ENCODE results near the gene AIG1. TPM values are rescaled to one million over a fixed set of nuclear protein-coding genes. Genes with fewer than 3 reads are reported as not detected.
A peak's percentile ranks its signal among the peaks of the same experiment; 100 is the strongest.

AIG1 gene
- total RNA-seq, 3 donors from 2014 or later (not counting 1 experiment from before 2014, with no cell fraction given), result 5.6 to 8.9 (median 6.2) TPM

- H3K27me3 ChIP-seq (ENCODE audit: control insufficient read depth, insufficient read depth, low read length), result peaks cover 3% of the 10 kb centered on the region
- no peaks in the 10 kb centered on the region for H3K4me1 Mint-ChIP-seq
- no peaks in the 10 kb centered on the region for H3K9me3 ChIP-seq (ENCODE audit: control insufficient read depth, insufficient read depth, low read length)
- DNase-seq (no peak), ATAC-seq (no peak)
- no peak overlapping the region for H3K4me3 ChIP-seq (ENCODE audit: low read length)
- no peak overlapping the region for H3K27ac ChIP-seq (ENCODE audit: low read length)
- intact Hi-C loops (cut with micrococcal nuclease), result no loop called here
- H3K9me3 Mint-ChIP-seq, result no peaks in the 10 kb centered on the region
- H3K36me3 Mint-ChIP-seq, result no peaks in the 10 kb centered on the region
- no peaks in the 10 kb centered on the region for H3K4me1 ChIP-seq (ENCODE audit: control insufficient read depth, insufficient read depth, low read length)
- H3K27me3 Mint-ChIP-seq (ENCODE audit: low read depth in 2 of 2), result peaks cover 35 to 57% of the 10 kb centered on the region in 2 donors
- H3K4me3 Mint-ChIP-seq, result no peak overlapping the region
- no peaks in the 10 kb centered on the region for H3K36me3 ChIP-seq (ENCODE audit: control insufficient read depth, insufficient read depth, low read length)
- TF ChIP-seq CTCF (IDR thresholded peaks at IDR 0.05), result no peak
- 77% methylated on average over 9 of the region's 9 CpGs for WGBS (ENCODE audit: insufficient coverage)
- H3K27ac Mint-ChIP-seq, result no peak overlapping the region
Measured at GRCh38 chr6:143034689-143035334, 25.9 kb upstream of the AIG1 start.

GRCh38 chr6:143037470-143037869, 23.2 kb upstream of the AIG1 start:
- Mint-ChIP-seq H3K4me1 (no peaks in the 10 kb centered on the region), H3K36me3 (no peaks in the 10 kb centered on the region), H3K27ac (no peak overlapping the region), H3K4me3 (no peak overlapping the region), H3K9me3 (no peaks in the 10 kb centered on the region), H3K27me3 (ENCODE audit: low read depth in 2 of 2) (peaks cover 39 to 66% of the 10 kb centered on the region in 2 donors)
- Histone ChIP-seq H3K9me3 (ENCODE audit: control insufficient read depth, insufficient read depth, low read length) (no peaks in the 10 kb centered on the region), H3K4me3 (ENCODE audit: low read length) (no peak overlapping the region), H3K36me3 (ENCODE audit: control insufficient read depth, insufficient read depth, low read length) (no peaks in the 10 kb centered on the region), H3K27me3 (ENCODE audit: control insufficient read depth, insufficient read depth, low read length) (peaks cover 3% of the 10 kb centered on the region), H3K4me1 (ENCODE audit: control insufficient read depth, insufficient read depth, low read length) (no peaks in the 10 kb centered on the region), H3K27ac (ENCODE audit: low read length) (no peak overlapping the region)
- no peak for DNase-seq
- WGBS (ENCODE audit: insufficient coverage), result 82% methylated on average over 2 of the region's 2 CpGs
- no peak for ATAC-seq
- intact Hi-C loops (cut with micrococcal nuclease), result no loop called here
- no peak for TF ChIP-seq CTCF (IDR thresholded peaks at IDR 0.05)

GRCh38 chr6:143038833-143039232, 21.9 kb upstream of the AIG1 start:
- H3K4me1 ChIP-seq (ENCODE audit: control insufficient read depth, insufficient read depth, low read length), result no peaks in the 10 kb centered on the region
- no peak overlapping the region for H3K4me3 ChIP-seq (ENCODE audit: low read length)
- Mint-ChIP-seq H3K4me1 (no peaks in the 10 kb centered on the region), H3K27ac (no peak overlapping the region), H3K9me3 (no peaks in the 10 kb centered on the region), H3K36me3 (no peaks in the 10 kb centered on the region), H3K27me3 (ENCODE audit: low read depth in 2 of 2) (peaks cover 33 to 65% of the 10 kb centered on the region in 2 donors), H3K4me3 (no peak overlapping the region)
- no peaks in the 10 kb centered on the region for H3K36me3 ChIP-seq (ENCODE audit: control insufficient read depth, insufficient read depth, low read length)
- DNase-seq, result peak in 1 of 2 donors; percentile 36
- ATAC-seq, result peak in 1 of 3 donors; percentile 35
- intact Hi-C loops (cut with micrococcal nuclease), result no loop called here
- TF ChIP-seq CTCF (IDR thresholded peaks at IDR 0.05), result no peak
- peaks cover 5% of the 10 kb centered on the region for H3K27me3 ChIP-seq (ENCODE audit: control insufficient read depth, insufficient read depth, low read length)
- no peaks in the 10 kb centered on the region for H3K9me3 ChIP-seq (ENCODE audit: control insufficient read depth, insufficient read depth, low read length)
- no peak overlapping the region for H3K27ac ChIP-seq (ENCODE audit: low read length)

- H3K4me1 Mint-ChIP-seq, result no peaks in the 10 kb centered on the region
- ATAC-seq (no peak), DNase-seq (no peak)
- WGBS (ENCODE audit: insufficient coverage), result 70% methylated on average over 3 of the region's 4 CpGs
- peaks cover 5% of the 10 kb centered on the region for H3K27me3 ChIP-seq (ENCODE audit: control insufficient read depth, insufficient read depth, low read length)
- no peaks in the 10 kb centered on the region for H3K9me3 Mint-ChIP-seq
- H3K4me3 Mint-ChIP-seq, result no peak overlapping the region
- H3K27ac ChIP-seq (ENCODE audit: low read length), result no peak overlapping the region
- H3K27me3 Mint-ChIP-seq (ENCODE audit: low read depth in 2 of 2), result peaks cover 32 to 65% of the 10 kb centered on the region in 2 donors
- H3K27ac Mint-ChIP-seq, result no peak overlapping the region
- H3K36me3 Mint-ChIP-seq, result no peaks in the 10 kb centered on the region
- H3K4me1 ChIP-seq (ENCODE audit: control insufficient read depth, insufficient read depth, low read length), result no peaks in the 10 kb centered on the region
- no peak for TF ChIP-seq CTCF (IDR thresholded peaks at IDR 0.05)
- H3K36me3 ChIP-seq (ENCODE audit: control insufficient read depth, insufficient read depth, low read length), result no peaks in the 10 kb centered on the region
- intact Hi-C loops (cut with micrococcal nuclease), result no loop called here
- no peak overlapping the region for H3K4me3 ChIP-seq (ENCODE audit: low read length)
- H3K9me3 ChIP-seq (ENCODE audit: control insufficient read depth, insufficient read depth, low read length), result no peaks in the 10 kb centered on the region
Measured at GRCh38 chr6:143039548-143039947, 21.1 kb upstream of the AIG1 start.
